Measurements from ENCODE around the gene CCDC159.

GRCh38 chr19:11365557-11366117 lies 19.3 kb downstream of the CCDC159 start:
- TF ChIP-seq ZNF225 (CRISPR knock-in tag; IDR thresholded peaks at IDR 0.05): no peak
- no peak for TF ChIP-seq ASH2L (IDR thresholded peaks at IDR 0.05; ENCODE audit: insufficient read length, low read depth, low read length)
- no peak for TF ChIP-seq MAX (IDR thresholded peaks at IDR 0.05)
- no peak for TF ChIP-seq GPN1 (CRISPR knock-in tag; IDR thresholded peaks at IDR 0.05; ENCODE audit: borderline replicate concordance)
- TF ChIP-seq GABPA (IDR thresholded peaks at IDR 0.05; ENCODE audit: low read depth, low read length): no peak
- TF ChIP-seq GABPA (CRISPR knock-in tag; IDR thresholded peaks at IDR 0.05; ENCODE audit: low read depth): no peak
- no peak for TF ChIP-seq EZH2 (conservative IDR thresholded peaks at IDR 0.05; ENCODE audit: low read depth, low read length)
- TF ChIP-seq KDM1A (CRISPR knock-in tag; IDR thresholded peaks at IDR 0.05): no peak
- TF ChIP-seq SP2 (CRISPR knock-in tag; IDR thresholded peaks at IDR 0.05): no peak
